GM19240 (cell line): Measurements from ENCODE around the gene TSKS.

ENCODE experiments used
- DNase-seq: peaks from one replicate; pipeline ENCODE4 v3.0.0; 2011; ENCODE audit warnings: low spot score; ENCODE audit not compliant: insufficient read length

Gene TSKS, protein sequence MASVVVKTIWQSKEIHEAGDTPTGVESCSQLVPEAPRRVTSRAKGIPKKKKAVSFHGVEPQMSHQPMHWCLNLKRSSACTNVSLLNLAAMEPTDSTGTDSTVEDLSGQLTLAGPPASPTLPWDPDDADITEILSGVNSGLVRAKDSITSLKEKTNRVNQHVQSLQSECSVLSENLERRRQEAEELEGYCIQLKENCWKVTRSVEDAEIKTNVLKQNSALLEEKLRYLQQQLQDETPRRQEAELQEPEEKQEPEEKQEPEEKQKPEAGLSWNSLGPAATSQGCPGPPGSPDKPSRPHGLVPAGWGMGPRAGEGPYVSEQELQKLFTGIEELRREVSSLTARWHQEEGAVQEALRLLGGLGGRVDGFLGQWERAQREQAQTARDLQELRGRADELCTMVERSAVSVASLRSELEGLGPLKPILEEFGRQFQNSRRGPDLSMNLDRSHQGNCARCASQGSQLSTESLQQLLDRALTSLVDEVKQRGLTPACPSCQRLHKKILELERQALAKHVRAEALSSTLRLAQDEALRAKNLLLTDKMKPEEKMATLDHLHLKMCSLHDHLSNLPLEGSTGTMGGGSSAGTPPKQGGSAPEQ

DNA sequence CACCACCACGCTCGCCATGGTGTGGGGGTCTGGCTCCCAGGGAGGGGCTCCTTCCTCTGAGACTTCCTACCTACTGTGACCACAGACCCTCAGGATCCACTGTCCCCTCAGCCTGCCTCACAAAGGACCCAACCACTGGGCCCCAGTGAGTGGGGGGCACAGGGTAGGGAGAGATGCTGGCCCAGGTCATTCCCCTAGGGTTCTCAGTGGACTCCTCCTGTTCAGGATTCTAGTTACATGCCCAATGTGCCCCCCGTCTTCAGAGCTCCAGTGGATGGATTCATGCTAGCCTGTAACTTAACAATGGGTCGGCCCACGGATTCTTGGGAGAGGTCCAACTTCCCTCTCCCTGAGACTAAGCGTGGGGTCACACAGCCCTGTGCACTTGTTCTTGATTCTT is at the start of gene TSKS:
TSS of gene TSKS (minus strand) at position 77 of the 400 bp plus-strand sequence. CDS start at position 18, 59 bp downstream.
- no peak for DNase-seq

DNA sequence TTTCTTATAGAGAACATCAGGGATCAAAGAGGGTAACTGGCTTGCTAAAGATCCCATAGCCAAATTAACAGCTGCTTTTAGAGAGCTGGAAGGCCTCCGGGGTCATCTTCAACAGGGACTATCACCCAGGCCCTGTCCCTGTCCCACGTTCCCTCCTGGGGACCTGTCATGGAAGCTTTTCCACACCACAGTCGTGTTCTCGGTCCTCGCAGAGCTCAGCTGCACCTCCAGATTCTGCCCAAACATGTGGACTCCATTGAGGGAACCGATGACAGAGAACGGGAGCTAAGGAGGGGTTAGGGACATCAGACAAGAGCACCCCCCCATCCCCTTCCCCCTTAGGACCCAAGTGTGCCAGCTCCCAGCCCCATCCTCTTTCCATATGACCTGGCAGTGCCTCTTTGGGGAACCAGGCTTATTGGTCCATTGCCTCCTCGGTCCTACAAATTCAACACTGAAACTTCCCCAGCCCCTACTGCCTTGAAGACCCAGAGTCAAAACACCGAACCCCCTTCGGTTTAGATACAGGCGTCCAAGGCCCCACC is 49.4 kb upstream of the TSKS start:
- DNase-seq, result no peak

DNA sequence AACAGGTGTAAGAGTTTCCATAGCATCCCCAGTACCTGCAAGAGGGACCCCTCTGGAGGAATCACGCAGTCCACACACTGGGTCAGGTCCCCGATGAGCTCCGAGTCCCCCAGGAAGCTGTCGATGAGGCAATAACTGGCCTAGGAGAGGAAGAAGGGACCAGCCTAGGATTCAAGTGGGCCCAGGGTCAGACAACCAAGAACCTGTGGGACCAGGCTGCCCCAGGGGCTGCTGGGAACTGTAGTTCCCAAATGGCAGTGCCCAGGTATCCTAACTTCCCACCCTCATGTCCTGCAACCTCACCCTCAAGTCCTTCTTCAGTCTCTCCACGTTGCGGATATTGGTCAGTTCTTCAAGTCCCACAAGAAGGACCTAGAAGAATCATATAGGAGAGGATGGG is 48.2 kb upstream of the TSKS start:
- DNase-seq, result no peak

DNA sequence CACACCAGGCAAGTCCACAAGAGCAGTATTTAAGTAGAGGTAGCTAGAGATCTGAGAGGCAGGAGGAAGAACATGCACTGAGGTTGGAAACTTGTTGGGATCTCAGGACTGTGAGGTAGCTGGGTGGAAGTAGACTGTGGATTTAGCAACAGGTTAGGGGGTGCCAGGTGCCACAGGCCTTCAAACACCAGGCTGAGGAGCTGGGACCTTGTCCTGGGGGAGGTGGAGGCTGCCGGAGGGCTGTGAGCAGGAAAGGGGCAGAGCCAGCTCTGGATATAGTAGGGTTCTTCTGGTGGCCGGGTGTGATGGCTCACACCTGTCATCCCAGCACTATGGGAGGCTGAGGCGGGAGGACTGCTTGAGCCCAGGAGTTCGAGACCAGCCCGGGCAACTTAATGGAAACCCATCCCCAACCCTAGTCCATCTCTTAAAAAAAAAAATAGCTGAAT is 46.9 kb upstream of the TSKS start:
- DNase-seq, result no peak

DNA sequence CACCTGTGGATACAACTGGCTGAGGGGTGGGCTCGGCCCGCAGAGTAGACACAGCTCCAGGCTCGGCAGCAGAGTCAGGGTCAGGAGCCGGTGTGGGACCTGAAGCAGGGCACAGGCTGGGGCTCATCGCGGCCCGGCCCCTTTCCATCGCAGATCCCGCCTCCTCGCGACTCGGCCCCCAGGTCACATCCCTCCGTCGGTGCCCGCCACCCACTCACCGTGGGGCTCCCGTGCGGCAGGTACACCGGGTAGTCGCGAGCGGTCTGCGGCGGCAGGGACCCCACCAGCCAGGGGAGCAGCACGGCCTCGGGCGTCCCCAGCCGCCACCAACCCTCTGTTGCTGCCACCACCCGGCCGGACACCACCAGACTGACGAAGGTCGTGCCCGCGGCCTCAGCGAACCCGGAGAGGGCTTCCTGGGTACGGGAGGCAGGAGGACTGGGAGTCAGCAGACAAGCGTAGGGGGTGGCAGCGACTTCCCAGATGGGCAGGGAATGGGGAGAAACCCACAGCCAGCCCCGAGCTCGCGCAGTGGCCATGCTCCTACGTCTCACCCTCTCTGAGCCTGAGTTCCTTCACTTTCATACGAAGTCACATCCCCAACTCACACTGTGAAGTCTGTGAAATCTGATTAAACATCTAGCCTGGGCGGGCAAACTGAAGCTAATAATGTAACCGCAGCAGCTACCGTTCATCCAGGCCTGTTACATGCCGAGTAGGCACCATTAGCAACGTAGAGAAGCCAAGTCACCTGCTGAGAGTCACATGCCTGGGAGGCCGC is 46.2 kb upstream of the TSKS start:
- DNase-seq, result peak; percentile 39

DNA sequence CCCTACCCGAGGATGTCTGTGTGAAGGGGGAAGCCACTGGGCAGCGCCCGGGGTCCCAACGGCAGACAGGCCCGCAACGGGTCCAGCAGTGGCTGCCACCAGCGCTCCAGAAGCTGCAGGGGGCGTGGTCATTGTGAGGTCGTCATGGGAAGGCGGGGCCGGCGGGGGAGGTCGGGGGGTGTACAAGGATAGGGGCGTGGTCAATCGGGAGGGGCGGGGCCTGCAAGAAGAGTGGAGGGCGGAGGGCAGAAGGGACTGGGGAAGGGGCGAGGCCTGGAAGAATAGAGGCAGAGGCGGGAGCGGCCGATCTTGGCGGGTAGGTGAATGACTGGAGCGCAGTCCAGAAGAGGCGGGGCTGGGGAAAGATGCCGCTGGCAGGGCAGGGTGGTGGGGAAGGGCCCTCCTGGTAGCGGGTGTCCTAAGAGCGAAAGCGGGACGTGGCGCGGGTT is 45.6 kb upstream of the TSKS start:
- DNase-seq, result peak; percentile 83

DNA sequence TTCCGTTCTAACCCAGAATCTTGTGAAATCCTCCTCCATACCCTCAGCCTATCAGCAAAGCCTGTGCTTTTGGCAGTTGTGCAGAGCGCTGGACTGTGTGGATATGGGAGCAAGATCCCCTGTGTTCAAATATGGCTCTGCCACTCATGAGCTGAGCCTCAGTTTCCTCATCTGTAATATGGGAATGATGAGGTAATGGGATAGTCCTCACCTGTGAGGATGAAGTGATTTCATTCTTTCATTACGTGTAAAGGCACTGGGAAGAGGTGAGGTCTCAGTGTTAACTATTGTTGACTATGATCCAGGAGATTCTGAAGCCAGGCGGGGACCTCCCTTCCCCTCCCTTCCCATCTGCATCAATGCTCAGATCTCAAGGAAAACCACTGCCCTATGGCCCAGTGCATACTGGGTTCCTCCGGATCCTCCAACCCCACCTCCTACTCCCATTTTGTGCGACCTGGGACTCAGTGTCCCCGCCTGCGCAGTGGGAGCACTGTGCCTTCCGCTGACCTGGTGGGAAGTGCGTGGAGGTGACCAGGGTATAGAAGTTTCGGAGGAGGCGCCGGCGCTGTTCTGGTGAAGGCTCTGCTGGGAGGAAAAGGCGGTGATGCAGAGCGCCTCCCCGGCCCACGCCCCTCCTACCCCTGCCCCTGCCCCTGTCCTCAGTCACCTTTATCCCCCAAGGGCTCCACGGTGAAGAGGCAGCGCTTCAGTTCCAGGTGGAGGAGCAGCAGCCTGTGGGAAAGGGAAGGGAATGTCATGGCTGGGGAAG is 45.0 kb upstream of the TSKS start:
- no peak for DNase-seq

DNA sequence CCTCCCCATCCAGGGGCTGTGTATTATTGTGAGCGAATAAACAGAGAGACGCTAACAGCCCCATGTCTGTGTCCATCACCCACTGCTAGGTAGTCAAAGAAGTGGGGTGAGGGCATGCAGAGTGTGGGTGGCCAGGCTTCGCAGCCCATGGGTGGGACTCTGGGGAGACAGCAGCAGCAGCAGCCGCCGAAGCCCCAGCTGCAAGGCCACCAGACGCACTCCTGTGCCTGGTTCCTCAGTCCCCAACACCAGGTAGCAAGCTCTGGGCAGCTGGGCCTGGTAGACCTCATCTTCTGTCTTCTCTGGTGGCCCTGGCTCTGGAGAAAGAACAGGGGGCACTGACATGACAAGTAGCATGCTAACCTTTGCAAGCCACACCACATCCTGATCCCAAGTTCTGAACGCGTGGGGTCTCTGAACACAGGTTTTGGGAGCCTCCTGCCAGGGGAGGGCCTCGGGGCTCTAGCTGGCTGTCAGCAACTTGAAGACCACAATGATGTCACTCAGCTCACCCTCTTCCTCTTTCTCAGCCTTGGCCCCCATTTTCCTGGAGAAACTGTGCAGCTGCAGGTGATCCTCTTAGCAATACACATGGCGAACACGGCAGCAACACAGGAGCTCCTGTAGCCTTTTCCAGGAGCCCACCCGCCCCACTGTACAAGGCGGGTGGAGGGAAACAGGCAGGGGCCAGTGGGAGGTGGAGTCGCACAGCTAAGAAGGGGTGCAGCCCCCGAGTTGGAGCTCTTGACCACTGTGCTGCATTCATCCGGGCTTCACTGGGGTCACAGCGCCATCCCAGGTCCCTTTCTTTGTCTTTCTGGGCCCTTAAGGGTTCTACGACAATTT is 44.2 kb upstream of the TSKS start:
- DNase-seq, result no peak

DNA sequence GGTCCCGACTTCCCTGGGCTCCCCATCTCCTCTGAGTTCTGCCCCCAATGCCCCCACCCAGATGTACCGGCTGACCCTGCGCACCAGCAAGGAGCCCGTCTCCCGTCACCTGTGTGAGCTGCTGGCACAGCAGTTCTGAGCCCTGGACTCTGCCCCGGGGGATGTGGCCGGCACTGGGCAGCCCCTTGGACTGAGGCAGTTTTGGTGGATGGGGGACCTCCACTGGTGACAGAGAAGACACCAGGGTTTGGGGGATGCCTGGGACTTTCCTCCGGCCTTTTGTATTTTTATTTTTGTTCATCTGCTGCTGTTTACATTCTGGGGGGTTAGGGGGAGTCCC is 43.5 kb upstream of the TSKS start:
- no peak for DNase-seq

DNA sequence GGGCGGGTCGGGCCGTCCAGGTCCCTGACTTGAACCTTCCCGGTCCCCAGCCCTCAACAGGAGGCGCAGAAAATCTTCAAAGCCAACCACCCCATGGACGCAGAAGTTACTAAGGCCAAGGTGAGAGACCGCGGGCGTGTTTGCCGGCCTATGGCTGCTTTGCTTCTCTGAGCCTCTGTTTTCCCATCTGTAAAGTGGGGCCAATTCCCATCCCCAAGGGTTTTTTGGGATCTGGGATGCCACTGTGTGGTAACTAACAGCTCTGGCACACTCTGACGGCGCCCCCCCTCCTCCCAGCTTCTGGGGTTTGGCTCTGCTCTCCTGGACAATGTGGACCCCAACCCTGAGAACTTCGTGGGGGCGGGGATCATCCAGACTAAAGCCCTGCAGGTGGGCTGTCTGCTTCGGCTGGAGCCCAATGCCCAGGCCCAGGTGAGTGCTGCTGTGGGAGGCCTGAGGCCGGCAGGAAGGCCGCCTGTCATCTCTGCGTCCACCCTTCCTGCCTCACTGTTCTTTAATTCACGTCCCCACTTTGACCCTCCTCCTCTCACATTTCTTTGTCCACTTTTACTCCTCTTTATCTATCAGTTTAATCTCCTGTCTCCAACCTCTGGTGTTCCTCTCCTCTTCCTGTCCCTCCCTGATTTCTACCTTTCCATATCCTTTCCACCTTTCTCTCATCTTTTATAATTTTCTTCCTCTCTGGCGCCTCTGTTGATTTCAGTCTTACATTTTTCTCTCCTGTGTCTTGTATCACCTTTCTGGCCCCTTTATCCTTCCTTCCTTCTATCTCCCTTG is 42.9 kb upstream of the TSKS start:
- DNase-seq, result no peak

DNA sequence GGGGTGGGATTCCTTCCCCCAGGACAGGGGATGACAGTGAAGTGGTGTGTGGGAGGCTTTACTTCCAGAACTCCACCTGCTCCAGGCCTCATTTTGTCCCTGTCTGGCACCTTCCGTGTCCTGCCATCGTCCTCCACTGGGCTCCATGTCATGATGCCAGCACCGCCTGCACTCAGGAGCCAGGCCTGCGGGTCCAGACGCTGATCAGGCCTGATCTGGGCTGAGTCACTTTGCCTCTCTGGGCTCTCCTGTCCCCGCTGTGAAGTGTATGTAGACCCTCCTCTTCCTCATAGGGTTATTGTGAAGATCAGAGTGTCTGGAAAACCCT is 40.4 kb upstream of the TSKS start:
- DNase-seq, result no peak

DNA sequence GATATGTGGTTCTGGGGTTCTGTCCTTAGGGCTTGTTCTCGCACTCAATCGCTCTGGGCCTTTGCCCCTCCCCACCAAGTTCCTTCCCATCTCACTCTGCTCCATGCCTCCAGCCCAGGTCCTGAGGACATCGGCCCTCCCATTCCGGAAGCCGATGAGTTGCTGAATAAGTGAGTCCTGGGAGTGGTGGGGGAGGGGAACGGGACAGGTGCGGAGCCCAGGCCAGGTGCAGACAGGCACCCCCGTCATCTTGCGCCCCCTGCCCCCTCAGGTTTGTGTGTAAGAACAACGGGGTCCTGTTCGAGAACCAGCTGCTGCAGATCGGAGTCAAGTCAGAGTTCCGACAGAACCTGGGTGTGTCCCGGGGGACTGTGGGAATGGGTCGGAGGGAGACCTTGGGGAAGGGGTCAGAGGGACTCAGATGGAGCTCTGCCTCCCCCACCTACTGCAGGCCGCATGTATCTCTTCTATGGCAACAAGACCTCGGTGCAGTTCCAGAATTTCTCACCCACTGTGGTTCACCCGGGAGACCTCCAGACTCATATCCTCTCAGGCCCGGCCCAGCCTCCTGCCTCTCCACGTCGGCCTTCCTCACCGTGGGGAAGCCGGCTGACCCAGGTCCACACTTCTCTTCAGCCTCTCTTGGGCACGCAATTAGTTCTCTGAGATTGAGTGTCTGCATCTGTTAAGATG is 39.9 kb upstream of the TSKS start:
- no peak for DNase-seq

DNA sequence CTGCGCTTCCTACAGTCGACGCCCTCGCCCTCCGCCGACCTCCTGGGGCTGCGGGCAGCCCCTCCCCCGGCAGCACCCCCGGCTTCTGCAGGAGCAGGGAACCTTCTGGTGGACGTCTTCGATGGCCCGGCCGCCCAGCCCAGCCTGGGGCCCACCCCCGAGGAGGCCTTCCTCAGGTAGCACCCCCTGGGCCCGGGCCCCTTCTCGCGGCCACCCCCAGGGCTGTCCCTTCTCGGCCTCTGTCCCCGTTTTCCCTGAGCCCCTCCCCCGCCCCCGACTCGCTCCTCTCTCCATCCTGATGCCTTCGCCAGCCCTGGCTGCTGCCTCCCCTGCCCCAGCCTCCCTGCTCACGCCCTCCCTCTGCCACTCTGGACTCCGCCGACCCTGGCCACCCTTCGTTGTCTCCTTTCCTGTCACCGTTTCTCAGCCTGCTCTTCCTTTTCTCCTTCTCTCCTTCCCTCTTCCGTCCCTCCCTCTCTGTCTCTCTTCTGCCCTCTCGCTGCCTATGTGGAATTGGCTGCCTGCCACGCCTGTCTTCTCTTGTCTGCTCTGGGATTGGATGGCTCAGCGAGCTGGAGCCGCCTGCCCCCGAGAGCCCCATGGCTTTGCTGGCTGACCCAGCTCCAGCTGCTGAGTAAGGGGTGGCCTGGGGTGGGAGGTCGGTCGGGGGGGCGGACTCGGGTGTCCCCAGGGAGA is 39.0 kb upstream of the TSKS start:
- DNase-seq, result no peak

DNA sequence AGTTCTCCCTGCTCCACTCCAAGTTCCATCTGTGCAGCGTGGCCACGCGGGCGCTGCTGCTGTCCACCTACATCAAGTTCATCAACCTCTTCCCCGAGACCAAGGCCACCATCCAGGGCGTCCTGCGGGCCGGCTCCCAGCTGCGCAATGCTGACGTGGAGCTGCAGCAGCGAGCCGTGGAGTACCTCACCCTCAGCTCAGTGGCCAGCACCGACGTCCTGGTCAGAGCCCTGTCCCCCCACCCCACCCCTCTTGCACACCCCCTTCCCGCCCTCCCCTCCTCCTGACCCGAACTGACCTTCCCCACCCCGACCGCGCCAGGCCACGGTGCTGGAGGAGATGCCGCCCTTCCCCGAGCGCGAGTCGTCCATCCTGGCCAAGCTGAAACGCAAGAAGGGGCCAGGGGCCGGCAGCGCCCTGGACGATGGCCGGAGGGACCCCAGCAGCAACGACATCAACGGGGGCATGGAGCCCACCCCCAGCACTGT is 38.3 kb upstream of the TSKS start:
- no peak for DNase-seq

DNA sequence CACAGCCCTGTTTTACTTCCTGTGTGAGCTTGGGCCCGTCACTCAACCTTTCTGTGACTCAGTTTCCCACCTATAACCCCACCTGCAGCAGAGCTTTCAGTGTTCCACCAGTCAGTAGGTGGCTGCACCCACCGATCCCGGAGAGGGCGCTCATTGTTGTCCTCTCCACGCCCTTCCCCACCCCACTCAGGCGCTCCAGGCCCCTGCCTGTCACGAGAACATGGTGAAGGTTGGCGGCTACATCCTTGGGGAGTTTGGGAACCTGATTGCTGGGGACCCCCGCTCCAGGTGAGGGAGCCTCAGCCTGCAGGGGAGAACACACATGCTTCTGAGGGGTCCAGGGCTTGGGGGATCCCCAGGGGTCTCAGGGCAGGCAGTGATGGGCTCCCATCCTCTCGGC is 37.7 kb upstream of the TSKS start:
- no peak for DNase-seq

DNA sequence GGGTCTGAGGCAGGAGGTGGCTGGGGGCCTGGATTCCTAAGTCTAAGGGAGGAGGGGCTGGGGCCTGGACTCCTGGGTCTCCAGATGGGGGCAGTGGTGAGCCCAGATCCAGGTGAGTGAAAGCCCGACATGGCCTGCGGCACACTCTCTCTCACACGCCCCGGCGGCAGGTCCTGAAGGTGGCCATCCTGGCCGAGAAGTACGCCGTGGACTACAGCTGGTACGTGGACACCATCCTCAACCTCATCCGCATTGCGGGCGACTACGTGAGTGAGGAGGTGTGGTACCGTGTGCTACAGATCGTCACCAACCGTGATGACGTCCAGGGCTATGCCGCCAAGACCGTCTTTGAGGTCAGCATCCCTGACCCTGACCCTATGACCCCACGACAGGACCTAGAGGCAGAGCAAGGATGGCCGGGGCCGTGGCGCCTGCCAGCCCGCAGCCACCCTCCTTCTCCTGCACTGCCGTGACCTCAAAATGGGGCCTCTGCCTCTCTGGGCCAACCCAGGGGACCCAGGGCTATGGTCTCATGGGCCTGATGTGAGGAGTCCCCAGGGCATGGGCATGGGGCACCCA is 36.8 kb upstream of the TSKS start:
- no peak for DNase-seq

DNA sequence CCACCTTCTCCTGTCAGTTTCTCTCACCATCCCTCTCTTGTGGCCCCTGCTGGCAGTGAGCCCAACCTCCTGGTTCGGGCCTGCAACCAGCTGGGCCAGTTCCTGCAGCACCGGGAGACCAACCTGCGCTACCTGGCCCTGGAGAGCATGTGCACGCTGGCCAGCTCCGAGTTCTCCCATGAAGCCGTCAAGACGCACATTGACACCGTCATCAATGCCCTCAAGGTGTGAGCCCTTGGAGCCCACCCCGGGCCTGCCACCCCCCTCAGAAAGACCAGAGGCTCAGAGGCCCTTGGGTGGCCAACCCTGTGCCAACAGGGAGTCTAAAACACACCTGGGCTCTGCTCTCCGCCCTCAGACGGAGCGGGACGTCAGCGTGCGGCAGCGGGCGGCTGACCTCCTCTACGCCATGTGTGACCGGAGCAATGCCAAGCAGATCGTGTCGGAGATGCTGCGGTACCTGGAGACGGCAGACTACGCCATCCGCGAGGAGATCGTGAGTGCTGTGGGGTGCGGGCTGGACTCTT is 36.2 kb upstream of the TSKS start:
- DNase-seq, result no peak

DNA sequence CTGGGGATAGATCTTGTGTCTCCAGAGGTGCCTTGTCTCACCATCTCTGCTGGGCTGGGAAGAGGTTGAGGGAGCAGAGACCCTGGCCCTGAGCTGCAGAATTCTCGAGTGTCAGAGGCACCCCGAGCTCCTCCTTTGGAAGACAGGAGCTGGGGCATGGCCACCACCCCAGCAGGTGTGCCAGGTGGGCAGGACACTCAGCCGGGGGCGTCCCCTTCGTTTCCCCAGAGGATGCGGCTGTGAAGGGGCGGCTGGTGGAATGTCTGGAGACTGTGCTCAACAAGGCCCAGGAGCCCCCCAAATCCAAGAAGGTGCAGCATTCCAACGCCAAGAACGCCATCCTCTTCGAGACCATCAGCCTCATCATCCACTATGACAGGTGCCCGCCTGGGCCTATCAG is 35.5 kb upstream of the TSKS start:
- DNase-seq, result no peak
